ENCODE results near the gene NUDT22.

DNA sequence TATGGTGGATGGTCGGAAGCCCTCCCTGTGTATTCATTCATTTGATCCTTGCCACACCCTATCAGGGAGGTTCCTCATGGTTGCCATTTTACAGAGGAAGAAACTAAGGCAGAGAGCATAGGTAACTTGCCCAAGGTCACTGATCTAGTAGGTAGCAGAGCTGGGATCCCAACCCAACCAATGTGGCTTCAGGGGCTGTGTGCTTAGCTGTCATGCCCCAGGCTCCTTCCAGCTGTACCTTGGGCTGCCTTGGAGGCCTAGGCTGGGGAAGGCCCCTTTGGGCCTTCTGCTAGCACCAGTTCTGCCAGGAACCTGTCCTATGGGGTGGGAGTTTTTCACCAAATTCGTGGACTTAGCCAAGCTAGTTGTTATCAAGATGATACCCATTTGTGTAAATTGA, 49.8 kb downstream of the NUDT22 start:
- TF ChIP-seq POLR2A (IDR thresholded peaks at IDR 0.05; ENCODE audit: low read depth), result no peak
- TF ChIP-seq, protein P1, sequence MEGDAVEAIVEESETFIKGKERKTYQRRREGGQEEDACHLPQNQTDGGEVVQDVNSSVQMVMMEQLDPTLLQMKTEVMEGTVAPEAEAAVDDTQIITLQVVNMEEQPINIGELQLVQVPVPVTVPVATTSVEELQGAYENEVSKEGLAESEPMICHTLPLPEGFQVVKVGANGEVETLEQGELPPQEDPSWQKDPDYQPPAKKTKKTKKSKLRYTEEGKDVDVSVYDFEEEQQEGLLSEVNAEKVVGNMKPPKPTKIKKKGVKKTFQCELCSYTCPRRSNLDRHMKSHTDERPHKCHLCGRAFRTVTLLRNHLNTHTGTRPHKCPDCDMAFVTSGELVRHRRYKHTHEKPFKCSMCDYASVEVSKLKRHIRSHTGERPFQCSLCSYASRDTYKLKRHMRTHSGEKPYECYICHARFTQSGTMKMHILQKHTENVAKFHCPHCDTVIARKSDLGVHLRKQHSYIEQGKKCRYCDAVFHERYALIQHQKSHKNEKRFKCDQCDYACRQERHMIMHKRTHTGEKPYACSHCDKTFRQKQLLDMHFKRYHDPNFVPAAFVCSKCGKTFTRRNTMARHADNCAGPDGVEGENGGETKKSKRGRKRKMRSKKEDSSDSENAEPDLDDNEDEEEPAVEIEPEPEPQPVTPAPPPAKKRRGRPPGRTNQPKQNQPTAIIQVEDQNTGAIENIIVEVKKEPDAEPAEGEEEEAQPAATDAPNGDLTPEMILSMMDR (IDR thresholded peaks at IDR 0.05), result no peak
